Esophagus squamous epithelium (tissue), 5 donors: ENCODE measurements around the gene STARD3. TPM values are rescaled to one million over a fixed set of nuclear protein-coding genes. Genes with fewer than 3 reads are reported as not detected.

Experiments
- DNase-seq: peaks from one replicate; lab custom pipeline; 2025; lab: John Stamatoyannopoulos, UW
- H3K27ac ChIP-seq, 4 donors: fragments of 200-600 bp; sonication (generic); one replicate each; pipeline ENCODE4 v1.5.1; 2016 to 2019; ENCODE audit warnings: mild to moderate bottlenecking in 1 of 4
- H3K27me3 ChIP-seq, 4 donors: fragments of 200-600 bp; sonication (generic); 1 replicate in 3 of 4; 2 replicates in 1 of 4; pipeline versions ENCODE4 v1.5.1 to v1.6.0; 2017 to 2021; ENCODE audit warnings: antibody characterized with exemption in 1 of 4
- H3K36me3 ChIP-seq, 3 donors: fragments of 200-600 bp; sonication (generic); one replicate each; pipeline ENCODE4 v1.5.1; 2016 to 2019
- H3K4me1 ChIP-seq, 3 donors: fragments of 200-600 bp; sonication (generic); one replicate each; pipeline ENCODE4 v1.5.1; 2017 to 2019
- H3K4me3 ChIP-seq, 4 donors: fragments of 200-600 bp; sonication (generic); 1 replicate in 3 of 4; 2 replicates in 1 of 4; pipeline ENCODE4 v1.5.1; 2016 to 2019; ENCODE audit warnings: mild to moderate bottlenecking in 2 of 4, moderate library complexity in 1 of 4
- H3K9me3 ChIP-seq, 3 donors: fragments of 200-600 bp; sonication (generic); one replicate each; pipeline ENCODE4 v1.5.1; 2016 to 2019
- CTCF ChIP-seq, 6 experiments: fragments of 450-650 bp in 4 of 6; fragments of 200-600 bp in 2 of 6; sonication (generic) in 2 of 6; IDR thresholded peaks; one replicate each; pipeline ENCODE4 v1.5.1; 2016 to 2019; ENCODE audit warnings: antibody characterized with exemption in 6 of 6, mild to moderate bottlenecking in 4 of 6, moderate library complexity in 4 of 6
- POLR2A ChIP-seq, 4 donors: fragments of 450-650 bp; IDR thresholded peaks; one replicate each; pipeline ENCODE4 v1.6.1; 2017; ENCODE audit warnings: antibody characterized with exemption in 4 of 4, mild to moderate bottlenecking in 4 of 4, moderate library complexity in 3 of 4
- WGBS, 2 donors: methylation state at CpG; one replicate each; pipeline ENCODE4 v1.1.5; 2018; 5-methylcytosine and 5-hydroxymethylcytosine counted together
- intact Hi-C: fragments of 100-400 bp; cut with DNase I; formaldehyde crosslinking; loops from one replicate; pipeline ENCODE4 v1.15.0; 2022
- total RNA-seq, 4 donors: library from RNA; depleted of rRNA; stranded (reverse); fragments of >200 nt; gene quantifications; one replicate each; pipeline ENCODE4 v1.1.0, GENCODE V29; 2016
- donor health status: DM: yes; HTN: yes; CAD: no.

The STARD3 gene
- total RNA-seq, 4 donors from 2014 or later, result 27.3 to 46.7 (median 33.4) TPM

GRCh38 chr17:39595928-39596510 is 40.9 kb upstream of the STARD3 start:
- Histone ChIP-seq H3K4me3 (no peak overlapping the region), H3K9me3 (no peaks in the 10 kb centered on the region), H3K27me3 (peaks cover 40 to 99% (median 53%) of the 10 kb centered on the region in 4 donors), H3K36me3 (no peaks in the 10 kb centered on the region), H3K4me1 (peaks cover 13 to 36% (median 15%) of the 10 kb centered on the region in 3 donors), H3K27ac (no peak overlapping the region)
- no peak for TF ChIP-seq POLR2A (IDR thresholded peaks at IDR 0.05)
- DNase-seq, result no peak
- intact Hi-C loops, result no loop called here
- 30 to 32% methylated on average over 10 to 11 of the region's 11 CpGs for WGBS, 2 donors

- Histone ChIP-seq H3K36me3 (no peaks in the 10 kb centered on the region), H3K4me1 (peaks cover 13 to 36% (median 15%) of the 10 kb centered on the region in 3 donors), H3K9me3 (no peaks in the 10 kb centered on the region), H3K27ac (no peak overlapping the region), H3K27me3 (peaks cover 40 to 100% (median 57%) of the 10 kb centered on the region in 4 donors), H3K4me3 (no peak overlapping the region)
- DNase-seq, result no peak
- WGBS, 2 donors, result 5 to 9% methylated on average over 9 to 17 of the region's 47 CpGs
- intact Hi-C loops, result no loop called here
- TF ChIP-seq CTCF (IDR thresholded peaks at IDR 0.05), result no peak
- TF ChIP-seq POLR2A (IDR thresholded peaks at IDR 0.05), result no peak
These were observed 40.2 kb upstream of the STARD3 start for GRCh38 chr17:39596543-39597267.

- no peak for DNase-seq
- H3K9me3 ChIP-seq, result no peaks in the 10 kb centered on the region
- 11 to 14% methylated on average over 9 to 10 of the region's 22 CpGs for WGBS, 2 donors
- intact Hi-C loops, result no loop called here
- TF ChIP-seq CTCF (IDR thresholded peaks at IDR 0.05) (no peak), POLR2A (IDR thresholded peaks at IDR 0.05) (no peak)
- peaks cover 13 to 36% (median 15%) of the 10 kb centered on the region in 3 donors for H3K4me1 ChIP-seq
- H3K4me3 ChIP-seq, result no peak overlapping the region
- H3K36me3 ChIP-seq, result no peaks in the 10 kb centered on the region
- H3K27ac ChIP-seq, result no peak overlapping the region
- H3K27me3 ChIP-seq, result peaks cover 40 to 100% (median 60%) of the 10 kb centered on the region in 4 donors
These were observed 39.4 kb upstream of the STARD3 start for GRCh38 chr17:39597372-39598046.

GRCh38 chr17:39598047-39598481 is 38.9 kb upstream of the STARD3 start:
- Histone ChIP-seq H3K9me3 (no peaks in the 10 kb centered on the region), H3K4me1 (peaks cover 13 to 38% (median 15%) of the 10 kb centered on the region in 3 donors), H3K27me3 (peaks cover 40 to 100% (median 60%) of the 10 kb centered on the region in 4 donors), H3K27ac (no peak overlapping the region), H3K36me3 (no peaks in the 10 kb centered on the region), H3K4me3 (no peak overlapping the region)
- no peak for DNase-seq
- WGBS, 2 donors, result 5 to 33% methylated on average over 3 to 12 of the region's 13 CpGs
- no peak for TF ChIP-seq CTCF (IDR thresholded peaks at IDR 0.05)
- TF ChIP-seq POLR2A (IDR thresholded peaks at IDR 0.05), result no peak
- intact Hi-C loops, result no loop called here

- Histone ChIP-seq H3K27ac (no peak overlapping the region), H3K36me3 (no peaks in the 10 kb centered on the region), H3K4me1 (peaks cover 13 to 43% (median 15%) of the 10 kb centered on the region in 3 donors), H3K4me3 (peak overlapping the region in 1 of 4 donors; percentile 21), H3K27me3 (peaks cover 40 to 100% (median 63%) of the 10 kb centered on the region in 4 donors), H3K9me3 (no peaks in the 10 kb centered on the region)
- TF ChIP-seq CTCF (IDR thresholded peaks at IDR 0.05) (no peak), POLR2A (IDR thresholded peaks at IDR 0.05) (no peak)
- intact Hi-C loops, result no loop called here
- DNase-seq, result no peak
- WGBS, 2 donors, result 4 to 6% methylated on average over 5 to 9 of the region's 17 CpGs
These were observed 38.3 kb upstream of the STARD3 start for GRCh38 chr17:39598630-39599003.
